ENCODE data around the gene DKK2. TPM values are rescaled to one million over a fixed set of nuclear protein-coding genes. Genes with fewer than 3 reads are reported as not detected.

Gene DKK2
- total and polyA plus RNA-seq, 10 of the 15 experiments (the other 5 are each of a cell fraction or from before 2014, with no cell fraction given) = not detected

DNA sequence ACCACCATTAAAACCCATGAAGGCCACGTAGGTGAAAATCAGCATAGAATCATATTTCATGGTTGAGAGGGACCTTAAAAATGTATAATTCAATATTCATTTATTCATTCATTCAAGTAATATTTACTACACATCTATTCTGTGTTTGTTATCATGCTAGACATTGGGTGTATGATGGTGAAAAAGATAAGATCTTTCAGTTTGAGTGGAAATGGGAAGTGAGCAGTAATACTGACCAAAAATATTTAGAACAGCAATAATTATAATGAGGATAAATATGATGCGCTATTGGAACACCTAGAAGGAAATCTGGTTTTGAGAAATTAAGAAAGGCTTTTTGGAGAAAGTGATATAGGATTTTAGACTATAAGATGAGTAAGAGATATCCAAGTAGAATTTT, 28.0 kb downstream of the DKK2 start:
- FAIRE-seq (no peak), ATAC-seq (no peak), DNase-seq (ENCODE audit: low read depth, low spot score) (no peak)
- RAD21 ChIA-PET (ENCODE audit: unreplicated experiment) = no interaction called here
- no peak overlapping the region for H3K4me3 ChIP-seq
- no peaks in the 10 kb centered on the region for H3K36me3 ChIP-seq (ENCODE audit: control insufficient read depth in 2 of 2, insufficient read depth in 2 of 2, low read length in 1 of 2)
- no TSS peak for BruUV-seq (replicated peaks)
- CTCF ChIA-PET = no interaction called here
- H3K9me3 ChIP-seq (replicated peaks; ENCODE audit: control insufficient read depth, insufficient read depth, low read length) = no peaks in the 10 kb centered on the region
- intact Hi-C loops (cut with micrococcal nuclease; ENCODE audit: unreplicated experiment) = no loop called here
- no peaks in the 10 kb centered on the region for H3K79me2 ChIP-seq (ENCODE audit: control insufficient read depth, insufficient read depth, low read length)
- WGBS (ENCODE audit: insufficient coverage, insufficient replicate concordance, low lambda C conversion rate, missing lambda C conversion rate) = 32% methylated on average over 2 of the region's 2 CpGs
- H3K9ac ChIP-seq (ENCODE audit: control insufficient read depth, insufficient read depth, low read length) = no peak overlapping the region
- SMC1A ChIA-PET (ENCODE audit: uncharacterized antibody, unreplicated experiment) = interaction anchor here (0.7 kb wide), 1 partner anchor 18 kb away, joined by 3 read pairs; no protein-coding TSS in a partner anchor
- no peak overlapping the region for H2AFZ ChIP-seq (ENCODE audit: control insufficient read depth, low read depth, low read length)
- H4K20me1 ChIP-seq (ENCODE audit: control insufficient read depth, insufficient read depth) = no peaks in the 10 kb centered on the region
- no peak overlapping the region for H3K27ac ChIP-seq (ENCODE audit: control insufficient read depth, insufficient read depth)
- no peaks in the 10 kb centered on the region for H3K27me3 ChIP-seq (replicated peaks in 1 of 2; ENCODE audit: control insufficient read depth in 2 of 2, insufficient read depth in 2 of 2, low read length in 1 of 2)
- TF ChIP-seq POLR2A (IDR thresholded peaks at IDR 0.05; ENCODE audit: low read depth, low read length) = no peak
- 0 out of 2 replicates have a peak, but pooled peaks have one; percentile 5 for TF ChIP-seq JUNB (IDR thresholded peaks at IDR 0.05)
- H3K4me2 ChIP-seq (ENCODE audit: control insufficient read depth, insufficient read depth) = no peak overlapping the region
- H3K4me1 ChIP-seq (ENCODE audit: control insufficient read depth, insufficient read depth, low read length) = no peaks in the 10 kb centered on the region
- POLR2A ChIA-PET = no interaction called here
- in situ Hi-C loops (cut with MboI) = no loop called here

GRCh38 chr4:107006218-107006617, 29.9 kb downstream of the DKK2 start:
- in situ Hi-C loops (cut with MboI) (no loop called here), intact Hi-C loops (cut with micrococcal nuclease; ENCODE audit: unreplicated experiment) (no loop called here)
- TF ChIP-seq, protein P1, sequence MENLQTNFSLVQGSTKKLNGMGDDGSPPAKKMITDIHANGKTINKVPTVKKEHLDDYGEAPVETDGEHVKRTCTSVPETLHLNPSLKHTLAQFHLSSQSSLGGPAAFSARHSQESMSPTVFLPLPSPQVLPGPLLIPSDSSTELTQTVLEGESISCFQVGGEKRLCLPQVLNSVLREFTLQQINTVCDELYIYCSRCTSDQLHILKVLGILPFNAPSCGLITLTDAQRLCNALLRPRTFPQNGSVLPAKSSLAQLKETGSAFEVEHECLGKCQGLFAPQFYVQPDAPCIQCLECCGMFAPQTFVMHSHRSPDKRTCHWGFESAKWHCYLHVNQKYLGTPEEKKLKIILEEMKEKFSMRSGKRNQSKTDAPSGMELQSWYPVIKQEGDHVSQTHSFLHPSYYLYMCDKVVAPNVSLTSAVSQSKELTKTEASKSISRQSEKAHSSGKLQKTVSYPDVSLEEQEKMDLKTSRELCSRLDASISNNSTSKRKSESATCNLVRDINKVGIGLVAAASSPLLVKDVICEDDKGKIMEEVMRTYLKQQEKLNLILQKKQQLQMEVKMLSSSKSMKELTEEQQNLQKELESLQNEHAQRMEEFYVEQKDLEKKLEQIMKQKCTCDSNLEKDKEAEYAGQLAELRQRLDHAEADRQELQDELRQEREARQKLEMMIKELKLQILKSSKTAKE (IDR thresholded peaks at IDR 0.05; ENCODE audit: low read depth, poor library complexity, severe bottlenecking) = no peak
- TF ChIP-seq SPI1 (IDR thresholded peaks at IDR 0.05; ENCODE audit: borderline replicate concordance, insufficient read depth, low read depth, low read length) = peak; percentile 86
- no peaks in the 10 kb centered on the region for H3K9me3 ChIP-seq (replicated peaks; ENCODE audit: control insufficient read depth, insufficient read depth, low read length)
- ATAC-seq (peak; percentile 54), FAIRE-seq (no peak), DNase-seq (ENCODE audit: low read depth, low spot score) (no peak)
- no peaks in the 10 kb centered on the region for H3K36me3 ChIP-seq (ENCODE audit: control insufficient read depth in 2 of 2, insufficient read depth in 2 of 2, low read length in 1 of 2)
- H3K4me2 ChIP-seq (ENCODE audit: control insufficient read depth, insufficient read depth) = no peak overlapping the region
- no peak overlapping the region for H3K9ac ChIP-seq (ENCODE audit: control insufficient read depth, insufficient read depth, low read length)
- no TSS peak for BruUV-seq (replicated peaks)
- H3K27ac ChIP-seq (ENCODE audit: control insufficient read depth, insufficient read depth) = no peak overlapping the region
- no peaks in the 10 kb centered on the region for H3K27me3 ChIP-seq (replicated peaks in 1 of 2; ENCODE audit: control insufficient read depth in 2 of 2, insufficient read depth in 2 of 2, low read length in 1 of 2)
- no peaks in the 10 kb centered on the region for H4K20me1 ChIP-seq (ENCODE audit: control insufficient read depth, insufficient read depth)
- no peak overlapping the region for H2AFZ ChIP-seq (ENCODE audit: control insufficient read depth, low read depth, low read length)
- H3K4me1 ChIP-seq (ENCODE audit: control insufficient read depth, insufficient read depth, low read length) = no peaks in the 10 kb centered on the region
- H3K79me2 ChIP-seq (ENCODE audit: control insufficient read depth, insufficient read depth, low read length) = no peaks in the 10 kb centered on the region
- CTCF ChIA-PET = interaction anchor here (1.3 kb wide), 1 partner anchor 11 kb away, joined by 4 read pairs; no protein-coding TSS in a partner anchor
- RAD21 ChIA-PET (ENCODE audit: unreplicated experiment) = no interaction called here
- SMC1A ChIA-PET (ENCODE audit: uncharacterized antibody, unreplicated experiment) = interaction anchor here (1.2 kb wide), 1 partner anchor 34 kb away, joined by 3 read pairs; no protein-coding TSS in a partner anchor
- POLR2A ChIA-PET = no interaction called here
- no peak overlapping the region for H3K4me3 ChIP-seq

Measured in GM12878 (cell line).